GM18505 (cell line): ENCODE measurements around the gene SP100.
"Not testable (repeated sequence)": the region's sequence is repeated elsewhere in the genome, so short reads cannot be mapped to it uniquely, and the experiment has no call there.

ENCODE experiments used
- ATAC-seq: cut with Tn5 transposase; IDR thresholded peaks from one replicate; pipeline ENCODE4 v1.9.1; 2021; ENCODE audit not compliant: unreplicated experiment
- POLR2A ChIP-seq: IDR thresholded peaks from 4 replicates; pipeline ENCODE4 v1.6.1; 2011; ENCODE audit warnings: borderline replicate concordance; ENCODE audit not compliant: insufficient read depth, insufficient read length; ENCODE audit errors: extremely low read depth

The SP100 gene

GRCh38 chr2:230455005-230455684 is 39.1 kb downstream of the SP100 start:
- no peak for TF ChIP-seq POLR2A
- ATAC-seq: no peak

GRCh38 chr2:230457073-230457768 is 41.2 kb downstream of the SP100 start:
- peak; percentile 50 for TF ChIP-seq POLR2A
- no peak for ATAC-seq

- TF ChIP-seq POLR2A: no peak
- ATAC-seq: no peak
Observed at GRCh38 chr2:230457793-230458192, 41.8 kb downstream of the SP100 start.

GRCh38 chr2:230459216-230459615 is 43.2 kb downstream of the SP100 start:
- no peak for ATAC-seq
- no peak for TF ChIP-seq POLR2A

GRCh38 chr2:230471074-230471473 is 55.1 kb downstream of the SP100 start:
- peak; percentile 62 for ATAC-seq
- TF ChIP-seq POLR2A: no peak

GRCh38 chr2:230472621-230473018 is 56.6 kb downstream of the SP100 start:
- no peak for TF ChIP-seq POLR2A
- no peak for ATAC-seq

- ATAC-seq: no peak
- no peak for TF ChIP-seq POLR2A
Observed at GRCh38 chr2:230473378-230473777, 57.4 kb downstream of the SP100 start.

- ATAC-seq: no peak
- no peak for TF ChIP-seq POLR2A
Observed at GRCh38 chr2:230475143-230475542, 59.1 kb downstream of the SP100 start.

- ATAC-seq: no peak
- no peak for TF ChIP-seq POLR2A
Observed at GRCh38 chr2:230485801-230486341, 69.9 kb downstream of the SP100 start.

- not testable (repeated sequence) for ATAC-seq
Observed at GRCh38 chr2:230491219-230491618, 75.2 kb downstream of the SP100 start.

GRCh38 chr2:230492107-230492506 is 76.1 kb downstream of the SP100 start:
- ATAC-seq: no peak

GRCh38 chr2:230494980-230495379 is 79.0 kb downstream of the SP100 start:
- no peak for ATAC-seq
- TF ChIP-seq POLR2A: no peak

More at GRCh38 chr2:230492107-230492506, 76.1 kb downstream of the SP100 start:
- TF ChIP-seq POLR2A: no peak

- ATAC-seq: no peak
- TF ChIP-seq POLR2A: no peak
Observed at GRCh38 chr2:230496891-230497290, 80.9 kb downstream of the SP100 start.

- ATAC-seq: no peak
- no peak for TF ChIP-seq POLR2A
Observed at GRCh38 chr2:230498506-230499107, 82.6 kb downstream of the SP100 start.
